GM21360 (cell line): ENCODE results near the gene TMEM260.
"Not testable (repeated sequence)": the region's sequence is repeated elsewhere in the genome, so short reads cannot be mapped to it uniquely, and the experiment has no call there.

Experiments
- ATAC-seq: cut with Tn5 transposase; IDR thresholded peaks from one replicate; pipeline ENCODE4 v1.9.1; 2021; ENCODE audit warnings: mild to moderate bottlenecking, moderate library complexity; ENCODE audit not compliant: unreplicated experiment

Gene TMEM260

DNA sequence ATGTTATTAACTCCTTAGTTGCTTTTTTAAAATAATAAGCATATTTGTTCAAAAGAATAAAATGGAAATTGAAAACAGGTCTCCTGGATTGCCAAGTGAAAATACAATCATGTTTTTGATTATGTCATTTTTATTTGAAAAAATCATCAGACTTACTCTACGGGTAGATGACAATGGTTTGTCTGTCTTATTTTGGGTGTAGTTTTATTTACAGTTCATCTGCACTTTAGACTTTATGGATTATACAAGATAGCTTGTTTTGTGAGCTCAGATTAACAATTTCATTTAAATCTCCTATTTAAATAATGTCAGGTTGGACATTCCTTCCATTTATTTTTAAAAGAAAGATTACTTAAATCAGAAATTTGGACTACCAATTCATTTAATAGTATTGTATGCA lies 14.8 kb downstream of the TMEM260 start:
- no peak for ATAC-seq

DNA sequence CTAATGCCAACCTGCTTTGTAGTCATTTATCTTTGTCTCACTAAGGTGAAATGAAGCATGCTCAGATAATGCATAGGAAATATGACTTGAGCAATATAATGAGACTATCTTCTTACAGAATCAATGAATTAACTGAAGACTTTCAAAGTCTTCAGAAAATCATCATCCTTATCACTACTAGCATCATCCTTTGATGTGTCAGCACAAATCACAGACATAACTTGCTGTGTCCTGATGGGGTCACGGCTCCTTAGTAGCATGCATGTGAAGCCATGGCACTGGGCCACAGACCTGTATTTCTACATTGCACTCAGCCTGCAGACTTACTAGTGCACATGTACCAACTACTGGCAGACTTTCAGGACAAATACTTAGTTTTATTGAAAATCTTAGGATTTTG lies 18.9 kb downstream of the TMEM260 start:
- ATAC-seq: no peak

DNA sequence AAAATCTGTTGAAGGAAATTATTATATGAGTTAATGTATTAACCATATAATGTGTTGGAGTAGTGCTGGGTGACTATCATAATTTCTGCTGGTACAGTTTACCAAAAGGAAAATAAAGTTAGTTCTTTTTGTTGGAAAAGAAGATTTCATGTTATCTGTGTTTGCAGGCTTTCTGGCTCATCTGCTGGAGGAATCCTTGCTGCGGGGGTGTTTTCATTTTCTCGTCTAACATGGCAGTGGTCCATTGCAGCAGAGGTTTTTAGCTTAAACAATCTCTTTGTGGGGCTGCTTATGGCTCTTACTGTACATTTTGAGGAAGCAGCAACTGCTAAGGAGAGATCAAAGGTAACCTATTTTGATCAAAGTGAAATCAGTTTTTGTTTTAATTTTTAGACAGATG lies 24.1 kb downstream of the TMEM260 start:
- ATAC-seq: no peak

DNA sequence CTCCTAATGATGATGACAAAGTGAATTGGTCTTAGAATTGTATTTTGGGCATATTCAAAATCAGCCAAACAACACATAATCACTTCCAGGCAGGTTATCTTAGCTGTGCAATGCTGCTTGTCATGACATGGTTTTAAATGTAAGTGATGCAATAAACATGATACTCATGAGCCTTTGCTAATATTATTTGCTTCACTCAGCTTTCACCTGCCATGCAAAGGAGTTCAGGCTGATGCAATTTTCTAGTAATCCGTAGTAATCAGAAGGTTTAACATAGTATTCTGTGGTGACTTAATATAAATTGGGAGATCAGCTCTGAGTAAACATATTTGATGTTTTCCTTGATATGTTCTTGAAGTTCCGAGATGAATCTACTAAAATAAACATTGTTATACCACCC lies 29.1 kb downstream of the TMEM260 start:
- no peak for ATAC-seq

DNA sequence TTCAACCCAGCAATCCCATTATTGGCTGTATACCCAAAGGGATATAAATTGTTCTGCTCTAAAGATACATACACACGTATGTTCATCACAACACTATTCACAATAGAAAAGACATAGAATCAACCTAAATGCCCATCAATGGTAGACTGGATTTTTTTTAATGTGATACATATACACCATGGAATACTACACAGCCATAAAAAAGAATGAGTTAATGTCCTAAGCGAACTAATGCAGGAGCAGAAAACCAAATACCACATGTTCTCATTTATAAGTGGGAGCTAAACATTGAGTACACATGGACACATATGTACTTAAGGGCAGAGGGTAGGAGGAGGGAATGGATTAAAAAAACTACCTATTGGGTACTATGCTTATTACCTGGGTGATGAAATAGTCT lies 32.1 kb downstream of the TMEM260 start:
- not testable (repeated sequence) for ATAC-seq

DNA sequence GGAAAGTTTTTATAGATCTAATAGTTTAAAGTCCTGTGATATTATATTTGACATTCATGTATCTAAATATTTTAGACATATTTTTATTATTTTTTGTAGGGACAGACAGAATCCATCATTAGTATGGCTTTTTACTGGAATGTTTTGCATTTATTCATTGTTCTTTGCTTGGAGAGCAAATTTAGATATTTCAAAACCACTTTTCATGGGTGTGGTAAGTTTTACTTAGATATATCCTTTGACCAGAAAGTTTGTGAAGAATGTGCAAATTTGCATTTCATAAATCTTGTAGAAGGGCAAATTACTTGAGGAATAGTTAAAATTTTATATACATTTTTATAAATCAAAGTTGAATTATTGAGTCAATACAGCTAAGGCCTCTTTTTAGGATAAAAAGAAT lies 37.5 kb downstream of the TMEM260 start:
- ATAC-seq: no peak

DNA sequence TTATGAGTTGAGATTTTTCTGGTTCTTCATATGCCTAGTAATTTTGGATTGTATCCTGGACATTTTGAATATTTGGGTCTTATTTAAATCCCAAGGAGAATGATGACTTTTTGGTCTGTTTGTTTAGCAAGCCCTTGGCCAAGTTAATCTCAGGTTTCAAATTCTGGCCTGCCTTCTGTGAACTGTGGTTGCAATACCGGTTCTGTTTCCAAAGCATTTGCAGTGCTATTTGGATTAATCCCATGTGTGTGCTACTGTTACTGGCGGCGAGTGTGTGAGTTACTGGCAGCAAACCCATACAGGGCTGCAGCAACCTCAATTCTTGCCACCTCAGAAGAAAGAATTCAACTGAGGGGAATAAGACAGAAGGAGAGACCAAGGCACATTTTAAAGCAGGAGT lies 51.1 kb downstream of the TMEM260 start:
- no peak for ATAC-seq

DNA sequence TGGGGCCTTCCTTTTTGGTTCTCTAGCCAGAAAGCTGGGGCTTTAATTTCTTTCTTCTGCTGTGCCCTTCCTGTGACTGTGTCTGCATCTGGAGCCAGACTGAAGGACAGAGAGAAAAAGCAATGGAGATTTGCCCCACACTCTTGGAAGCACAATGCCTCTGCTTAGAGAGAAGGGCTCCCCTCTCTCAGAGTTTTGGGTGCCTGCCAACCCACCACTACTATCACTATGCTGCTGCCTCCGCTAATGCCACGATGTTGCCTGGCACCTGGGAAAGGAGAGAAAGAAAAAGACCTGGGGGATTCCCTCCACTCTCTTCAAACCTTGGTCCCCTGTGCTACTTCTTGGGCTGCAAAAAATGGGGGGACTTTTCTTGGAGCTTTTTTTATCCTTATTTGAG lies 52.6 kb downstream of the TMEM260 start:
- no peak for ATAC-seq

DNA sequence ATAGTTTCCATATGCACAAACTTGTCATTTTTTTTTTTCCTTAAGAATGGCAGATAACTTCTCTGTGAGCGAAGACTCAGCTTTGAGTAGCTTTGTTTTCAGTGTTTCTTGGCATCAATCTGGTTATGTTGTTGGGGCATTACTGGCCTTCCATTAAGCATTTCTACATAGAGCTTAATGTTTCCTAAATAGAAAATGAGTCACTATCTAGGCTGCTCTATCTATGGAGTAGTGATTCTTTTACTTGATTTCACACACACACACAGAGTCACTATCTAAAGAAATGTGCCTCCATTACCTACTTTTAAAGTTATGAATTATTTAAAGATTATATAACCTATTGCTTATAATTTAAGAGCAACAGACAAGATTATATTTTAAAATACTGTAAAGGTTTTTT lies 53.9 kb downstream of the TMEM260 start:
- ATAC-seq: no peak

DNA sequence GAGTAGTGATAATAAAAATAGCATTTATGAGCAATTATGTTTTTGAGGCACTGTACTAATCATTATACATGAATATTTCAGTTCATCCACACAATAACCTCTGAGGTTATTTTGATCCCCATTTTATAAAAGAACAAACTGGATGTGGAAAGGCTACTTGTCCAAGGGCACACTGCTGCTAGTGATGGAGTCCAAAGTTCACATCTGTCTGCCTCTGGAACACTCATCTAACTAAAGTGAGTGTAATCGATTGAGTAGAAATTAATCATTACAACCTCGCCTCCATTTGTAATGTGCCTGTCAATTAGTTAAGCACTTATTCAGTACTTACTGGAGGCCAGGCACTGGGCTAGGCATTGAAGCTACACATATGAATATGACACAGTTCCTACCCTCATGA lies 55.4 kb downstream of the TMEM260 start:
- ATAC-seq: no peak

DNA sequence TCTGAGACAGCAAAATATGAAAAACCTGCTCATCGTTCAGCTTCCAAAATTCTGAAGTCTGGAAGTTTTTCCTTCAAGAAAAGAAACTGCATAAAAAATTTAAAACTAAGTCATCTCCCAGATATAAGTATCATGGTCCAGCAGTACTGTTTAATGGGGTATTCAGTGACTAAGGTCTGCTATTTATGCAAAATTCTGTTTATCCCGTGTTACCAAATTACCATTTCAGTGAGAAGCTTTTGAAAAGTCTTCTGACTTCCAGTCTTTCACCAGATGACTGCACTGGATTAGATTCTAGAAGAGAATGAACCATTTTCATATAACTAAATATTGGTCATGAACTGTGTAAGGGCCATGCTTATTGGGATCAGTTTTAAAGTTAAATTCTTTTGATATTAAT lies 67.9 kb downstream of the TMEM260 start:
- ATAC-seq: no peak

DNA sequence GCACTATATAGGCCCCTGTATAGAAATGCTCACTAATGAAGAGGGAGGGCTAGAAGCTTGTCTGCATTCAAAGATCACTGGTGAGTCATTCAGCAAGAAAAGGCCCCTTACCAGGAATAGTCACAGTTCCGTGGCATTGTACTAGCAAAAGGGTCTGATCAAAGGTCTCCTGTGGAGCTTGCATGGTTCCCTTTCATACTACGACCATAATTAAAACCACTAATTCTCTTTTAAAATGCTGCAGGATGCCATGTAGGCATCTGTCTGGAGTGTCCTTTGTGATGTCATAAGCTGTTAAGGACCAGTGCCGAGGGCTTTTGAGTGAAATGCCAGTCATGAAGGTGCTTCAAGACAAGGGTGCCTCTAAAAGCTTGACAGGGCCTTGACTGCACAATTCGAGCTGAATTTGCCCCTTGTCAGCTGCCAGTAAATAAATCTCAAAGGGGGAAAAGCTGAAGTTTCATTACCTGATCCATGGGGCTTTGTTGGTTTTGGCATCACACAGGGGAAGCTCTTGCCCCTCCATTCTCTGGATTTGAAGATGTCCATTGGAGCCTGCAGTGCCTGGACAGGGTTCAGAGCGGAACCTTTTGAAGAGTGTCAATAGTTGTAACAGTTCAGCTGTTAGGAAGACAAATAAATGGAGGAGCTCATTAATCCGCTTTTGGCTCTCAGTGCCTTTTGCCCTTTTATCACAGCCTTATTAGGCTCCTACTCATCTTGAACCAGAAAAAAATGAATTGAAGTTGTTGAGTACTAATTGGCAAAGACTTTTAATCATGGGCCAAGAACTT lies 69.1 kb downstream of the TMEM260 start:
- no peak for ATAC-seq

DNA sequence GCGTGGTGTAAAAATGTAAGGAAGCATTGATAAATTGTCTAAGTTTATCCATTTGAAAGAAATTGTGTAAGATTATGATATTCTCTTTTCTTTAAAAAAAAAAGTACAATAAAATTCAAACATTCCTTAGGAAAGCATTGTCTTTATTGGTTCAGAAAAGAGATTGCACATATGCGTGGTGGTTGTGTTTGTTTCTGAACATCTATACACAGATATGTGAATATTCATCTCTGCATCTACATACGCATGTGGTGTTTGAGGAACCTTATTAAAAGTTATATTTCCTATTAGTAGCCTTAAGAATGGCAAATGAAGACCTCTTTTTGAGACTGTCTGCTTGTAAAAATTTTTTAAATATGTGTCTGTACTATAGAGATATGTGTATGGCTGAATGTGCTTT lies 69.8 kb downstream of the TMEM260 start:
- no peak for ATAC-seq

DNA sequence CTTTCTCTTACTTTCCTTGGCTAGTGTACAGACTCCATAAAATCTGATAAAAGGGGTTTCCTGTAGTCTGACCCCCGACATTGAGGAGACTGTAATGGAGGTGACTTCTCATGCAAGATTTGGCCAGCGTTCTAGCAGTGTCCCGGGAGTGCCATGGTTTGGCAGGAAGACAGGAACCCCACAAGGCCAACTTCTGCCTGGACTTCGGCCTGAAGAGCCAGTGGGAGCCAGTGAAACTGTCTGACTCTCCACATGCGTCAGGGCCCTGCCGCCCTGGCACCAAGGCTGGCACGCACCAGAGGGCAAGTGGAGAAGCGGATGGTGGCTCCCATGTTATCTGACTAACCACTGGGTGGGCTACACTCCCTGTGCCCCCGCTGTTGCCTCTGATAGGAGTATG lies 70.5 kb downstream of the TMEM260 start:
- ATAC-seq: no peak

DNA sequence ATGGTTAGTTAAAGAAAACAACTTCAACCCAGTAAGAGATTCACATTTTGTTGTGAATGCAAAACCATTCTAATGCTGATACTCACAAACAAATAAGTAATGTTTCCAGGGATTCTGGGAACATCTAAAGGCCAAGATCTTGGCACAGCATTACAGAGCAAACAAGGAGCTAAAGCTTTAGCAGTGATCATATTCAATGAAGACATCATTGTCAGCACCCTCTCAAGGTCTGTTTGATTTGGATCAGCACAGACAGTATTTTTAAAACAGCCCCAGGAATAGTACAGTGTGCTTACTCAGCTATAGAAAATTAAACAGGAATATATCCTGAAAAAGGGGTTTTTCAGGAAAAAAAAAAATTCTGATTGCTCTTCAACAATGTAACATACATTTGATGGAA lies 71.4 kb downstream of the TMEM260 start:
- ATAC-seq: no peak

DNA sequence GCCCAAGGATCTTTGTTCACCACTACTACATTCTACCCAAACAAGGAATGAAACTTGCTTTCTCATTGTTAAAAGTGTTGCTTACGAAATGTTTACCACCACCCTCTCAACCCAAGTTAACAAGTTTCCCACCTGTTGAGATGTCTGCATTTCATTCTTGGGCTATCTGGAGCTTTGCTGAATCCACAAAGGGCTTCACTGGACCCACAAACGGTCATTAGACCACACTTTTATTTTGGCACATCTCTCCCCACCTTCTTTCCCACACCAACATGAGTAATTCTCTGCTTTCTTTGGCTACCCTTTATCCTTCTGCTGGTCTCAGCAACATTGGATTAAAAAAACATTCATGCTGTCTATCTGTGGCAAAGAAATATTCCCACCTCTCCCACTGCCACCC lies 78.0 kb downstream of the TMEM260 start:
- no peak for ATAC-seq

DNA sequence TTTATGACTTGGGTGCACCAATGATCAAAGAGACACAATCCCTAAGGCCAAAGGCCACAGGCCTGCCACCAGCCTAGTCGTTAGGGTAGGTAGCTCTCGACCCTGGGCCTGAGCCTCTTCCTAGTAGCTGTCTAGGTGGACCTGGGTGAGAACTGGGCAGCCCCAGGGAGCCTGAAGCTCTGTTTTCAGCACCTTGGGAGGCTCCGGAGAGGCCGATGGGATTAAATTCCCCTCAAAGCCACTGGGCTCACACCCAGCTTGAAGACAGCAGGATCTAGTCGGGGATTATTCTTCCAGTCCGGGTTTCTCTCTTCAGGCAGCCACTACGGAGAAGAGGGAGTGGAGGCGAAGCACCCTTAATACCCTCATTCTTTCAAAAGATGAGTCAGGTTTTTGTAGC lies 79.8 kb downstream of the TMEM260 start:
- ATAC-seq: no peak

DNA sequence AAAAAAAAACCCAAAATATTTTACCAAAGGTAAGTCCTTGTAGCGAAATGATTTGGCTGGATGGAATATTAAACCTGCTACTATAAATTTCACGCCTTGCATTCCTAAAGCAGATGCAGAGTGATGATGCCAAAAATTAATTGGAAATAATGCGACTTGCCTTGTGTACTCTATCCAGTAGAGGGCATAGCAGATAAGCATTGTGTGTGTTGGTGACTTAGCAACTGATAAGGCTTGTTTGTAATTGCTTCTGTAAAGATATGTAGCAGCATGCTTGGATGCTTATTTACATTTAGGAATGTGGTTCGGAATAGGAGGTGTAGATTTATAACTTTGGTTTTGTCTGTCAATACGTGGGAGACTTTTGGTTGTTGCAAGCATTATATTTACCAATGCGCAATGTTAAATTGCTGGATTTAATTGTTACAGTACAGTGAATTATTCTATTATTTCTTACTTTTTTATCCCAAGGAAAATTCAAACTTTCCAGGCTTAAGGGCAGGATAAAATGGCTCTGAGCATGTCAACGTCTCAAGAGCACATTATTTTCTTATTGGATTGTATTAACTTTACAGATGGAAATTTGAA lies 80.5 kb downstream of the TMEM260 start:
- no peak for ATAC-seq

DNA sequence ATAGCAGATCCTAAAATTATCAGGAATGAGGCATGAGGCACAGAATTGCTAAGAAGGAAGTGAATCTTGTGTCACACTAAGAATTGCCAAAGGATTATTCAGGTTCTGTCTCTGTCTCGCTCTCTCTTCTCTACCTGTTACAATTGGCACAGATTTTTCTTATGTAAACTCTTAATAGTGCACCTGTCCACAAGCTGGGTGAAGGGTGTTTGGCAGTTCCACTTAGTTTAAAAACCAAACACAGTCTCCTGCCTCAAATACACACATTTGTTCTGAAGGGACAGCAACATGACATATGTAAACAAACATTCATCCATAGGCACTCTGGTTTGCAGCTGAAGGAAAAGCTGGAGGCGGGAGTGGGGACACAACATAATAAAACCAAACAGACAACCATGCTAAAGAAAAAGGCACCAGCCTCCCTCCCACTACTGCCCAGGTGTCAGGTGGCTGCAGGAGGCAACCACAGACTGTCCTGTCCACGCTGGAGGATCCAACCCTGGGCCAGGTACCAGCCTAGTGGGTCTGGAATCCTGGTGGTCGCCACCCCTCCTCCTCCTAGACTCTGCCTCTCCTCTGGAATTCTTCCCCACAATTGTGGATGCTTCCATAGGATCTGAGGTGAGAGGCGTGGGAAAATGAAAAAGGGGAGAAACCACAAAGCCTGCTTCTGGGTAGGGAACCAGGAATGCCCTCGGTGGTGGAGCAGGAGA lies 81.2 kb downstream of the TMEM260 start:
- ATAC-seq: no peak

DNA sequence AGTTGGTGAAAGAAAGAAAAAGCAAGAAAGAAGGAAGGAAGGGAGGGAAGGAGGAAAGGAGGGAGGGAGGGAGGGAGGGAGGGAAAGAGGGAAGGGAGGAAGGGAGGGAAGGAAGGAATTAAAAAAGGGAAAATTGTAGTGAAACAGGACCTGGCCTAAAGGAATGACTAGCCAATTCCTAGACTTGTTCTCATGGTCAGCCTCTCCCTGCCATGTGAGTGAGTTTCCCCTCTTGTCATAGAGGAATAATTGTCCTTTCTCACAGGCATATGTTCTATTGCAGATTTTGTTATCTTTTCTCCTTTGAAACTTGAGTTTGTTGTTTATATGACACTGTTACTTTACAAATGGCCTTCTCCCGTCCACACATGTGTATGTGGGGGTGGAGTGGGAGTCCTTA lies 81.9 kb downstream of the TMEM260 start:
- no peak for ATAC-seq

DNA sequence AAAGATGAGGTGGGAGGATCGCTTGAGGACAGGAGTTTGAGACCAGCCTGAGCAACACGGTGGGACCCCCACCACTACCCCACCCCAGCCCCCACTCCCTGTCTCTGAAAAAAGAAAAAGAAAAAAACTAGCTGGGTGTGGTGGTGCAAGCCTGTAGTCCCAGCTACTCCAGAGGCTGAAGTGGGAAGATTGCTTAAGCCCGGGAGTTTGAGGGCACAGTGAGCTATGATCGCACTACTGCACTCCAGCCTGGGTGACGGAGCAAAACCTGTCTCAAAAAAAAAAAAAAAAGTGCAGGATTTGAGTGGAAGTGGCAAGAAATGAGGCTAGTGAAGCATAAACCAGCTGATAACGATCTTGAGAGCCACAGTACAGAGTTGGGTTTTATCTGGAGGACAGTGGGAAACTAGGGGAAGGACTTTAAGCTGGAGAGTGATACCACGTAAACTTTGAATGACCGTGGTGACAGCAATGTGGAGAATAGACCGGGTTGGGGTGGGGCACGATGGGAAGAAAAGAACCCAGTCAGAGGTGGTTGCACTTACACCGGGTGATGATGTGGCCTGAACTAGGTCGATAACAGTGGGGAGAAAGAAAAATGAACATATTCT lies 85.3 kb downstream of the TMEM260 start:
- ATAC-seq: no peak

DNA sequence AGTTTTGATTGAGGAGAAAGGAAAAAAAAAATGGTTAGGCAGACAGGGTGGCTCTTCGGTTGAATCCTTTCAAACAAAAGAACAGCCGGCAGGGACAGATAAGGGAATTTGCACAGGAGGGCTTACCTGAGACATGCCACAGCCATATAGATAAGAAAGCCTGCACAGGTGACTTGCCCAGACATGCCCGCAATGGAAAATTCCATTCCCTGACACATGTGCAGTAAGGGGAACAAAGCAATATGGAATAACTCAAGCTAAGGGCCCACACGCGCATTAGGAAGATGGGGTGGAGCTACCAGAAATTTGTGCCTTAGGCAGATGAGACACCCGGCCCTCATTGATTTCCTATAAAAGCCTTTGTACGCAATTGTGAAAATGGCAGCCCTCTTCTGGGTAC lies 86.7 kb downstream of the TMEM260 start:
- no peak for ATAC-seq
